Hematopoietic multipotent progenitor cell treated with erythropoietin and hydrocortisone succinate and interleukin-3 and kit ligand, for 15 days (in vitro differentiated cells): Measurements from ENCODE around the gene SSTR4.

Source experiments
- DNase-seq: peaks from one replicate; pipeline ENCODE4 v3.0.0-alpha.2; 2015; ENCODE audit warnings: low spot score

Gene SSTR4

GRCh38 chr20:23018432-23018831, 16.7 kb upstream of the SSTR4 start:
- no peak for DNase-seq

- DNase-seq, result no peak
Observed at GRCh38 chr20:23018941-23019340, 16.2 kb upstream of the SSTR4 start.

- no peak for DNase-seq
Observed at GRCh38 chr20:23019403-23019802, 15.7 kb upstream of the SSTR4 start.

- no peak for DNase-seq
Observed at GRCh38 chr20:23020230-23021018, 14.7 kb upstream of the SSTR4 start.

- DNase-seq, result no peak
Observed at GRCh38 chr20:23021541-23021940, 13.6 kb upstream of the SSTR4 start.

- no peak for DNase-seq
Observed at GRCh38 chr20:23021951-23022350, 13.2 kb upstream of the SSTR4 start.

- no peak for DNase-seq
Observed at GRCh38 chr20:23022849-23023248, 12.3 kb upstream of the SSTR4 start.

- DNase-seq, result peak; percentile 27
Observed at GRCh38 chr20:23023621-23024177, 11.4 kb upstream of the SSTR4 start.

- no peak for DNase-seq
Observed at GRCh38 chr20:23024701-23025100, 10.4 kb upstream of the SSTR4 start.

GRCh38 chr20:23025503-23025902, 9.6 kb upstream of the SSTR4 start:
- DNase-seq, result peak; percentile 36

- no peak for DNase-seq
Observed at GRCh38 chr20:23027721-23028120, 7.4 kb upstream of the SSTR4 start.

GRCh38 chr20:23028392-23028791, 6.7 kb upstream of the SSTR4 start:
- no peak for DNase-seq

- DNase-seq, result no peak
Observed at GRCh38 chr20:23029324-23029723, 5.8 kb upstream of the SSTR4 start.

- DNase-seq, result no peak
Observed at GRCh38 chr20:23031346-23031745, 3.8 kb upstream of the SSTR4 start.

GRCh38 chr20:23032056-23032749, 2.9 kb upstream of the SSTR4 start:
- DNase-seq, result no peak

- no peak for DNase-seq
Observed at GRCh38 chr20:23032750-23033078, 2.4 kb upstream of the SSTR4 start.

- no peak for DNase-seq
Observed at GRCh38 chr20:23033918-23034317, 1.2 kb upstream of the SSTR4 start.

- DNase-seq, result no peak
Observed at GRCh38 chr20:23035731-23036130, 619 bp downstream of the SSTR4 start.

GRCh38 chr20:23036371-23036770, 1.3 kb downstream of the SSTR4 start:
- DNase-seq, result no peak

- DNase-seq, result no peak
Observed at GRCh38 chr20:23037017-23037481, 1.9 kb downstream of the SSTR4 start.

- DNase-seq, result no peak
Observed at GRCh38 chr20:23039136-23039875, 4.2 kb downstream of the SSTR4 start.

- no peak for DNase-seq
Observed at GRCh38 chr20:23039885-23040508, 4.9 kb downstream of the SSTR4 start.
